Loucy (cell line): Measurements from ENCODE around the gene CCDC85B.

ENCODE experiments used
- H2AFZ ChIP-seq: fragments of 200-600 bp; sonication (generic); 2 replicates; pipeline ENCODE4 v1.6.0; 2016; ENCODE audit warnings: antibody characterized with exemption, mild to moderate bottlenecking, low read length, moderate library complexity
- H3F3A ChIP-seq: fragments of 200-600 bp; 2 replicates; pipeline ENCODE4 v1.6.0; 2016; ENCODE audit warnings: antibody characterized with exemption, low read depth, mild to moderate bottlenecking
- H3K27me3 ChIP-seq: fragments of 200-600 bp; sonication (generic); 2 replicates; pipeline ENCODE4 v1.6.1; 2014; ENCODE audit warnings: low read length, mild to moderate bottlenecking; ENCODE audit not compliant: insufficient read depth, poor library complexity, severe bottlenecking
- H3K36me3 ChIP-seq: fragments of 200-600 bp; sonication (generic); 2 replicates; pipeline ENCODE4 v1.6.1; 2016; ENCODE audit warnings: low read length; ENCODE audit not compliant: insufficient read depth
- H3K4me1 ChIP-seq: fragments of 200-600 bp; sonication (generic); 2 replicates; pipeline ENCODE4 v1.5.1; 2014; ENCODE audit warnings: low read length, mild to moderate bottlenecking; ENCODE audit not compliant: insufficient read depth, poor library complexity, severe bottlenecking
- H3K4me2 ChIP-seq: fragments of 200-600 bp; sonication (generic); 2 replicates; pipeline ENCODE4 v1.6.0; 2014; ENCODE audit warnings: antibody characterized with exemption, low read length, low read depth, mild to moderate bottlenecking; ENCODE audit not compliant: poor library complexity, severe bottlenecking
- H3K4me3 ChIP-seq: fragments of 200-600 bp; sonication (generic); 2 replicates; pipeline ENCODE4 v1.5.1; 2014; ENCODE audit warnings: low read length, mild to moderate bottlenecking, mixed read lengths; ENCODE audit not compliant: poor library complexity, severe bottlenecking
- H3K79me2 ChIP-seq: fragments of 200-600 bp; sonication (generic); 2 replicates; pipeline ENCODE4 v1.6.1; 2014; ENCODE audit warnings: low read length; ENCODE audit not compliant: insufficient read depth
- H3K9ac ChIP-seq: fragments of 200-600 bp; sonication (generic); 2 replicates; pipeline ENCODE4 v1.6.0; 2014; ENCODE audit warnings: mild to moderate bottlenecking, low read depth, low read length, moderate library complexity; ENCODE audit not compliant: poor library complexity, severe bottlenecking
- H3K9me2 ChIP-seq: fragments of 200-600 bp; sonication (generic); replicated peaks from 2 replicates; pipeline ENCODE4 v1.6.1; 2016; ENCODE audit warnings: low read depth, low read length, mixed read lengths
- H3K9me3 ChIP-seq: fragments of 200-600 bp; sonication (generic); 2 replicates; pipeline ENCODE4 v1.6.1; 2014; ENCODE audit warnings: mild to moderate bottlenecking, antibody characterized with exemption, low read length, low read depth; ENCODE audit not compliant: insufficient read depth
- H4K20me1 ChIP-seq: fragments of 200-600 bp; sonication (generic); 2 replicates; pipeline ENCODE4 v1.6.0; 2014; ENCODE audit warnings: antibody characterized with exemption, low read length, mild to moderate bottlenecking; ENCODE audit not compliant: insufficient read depth, poor library complexity, severe bottlenecking
- CTCF ChIP-seq: fragments of 200-600 bp; sonication (generic); conservative IDR thresholded peaks from 2 replicates; pipeline ENCODE4 v1.5.1; 2014; ENCODE audit warnings: mild to moderate bottlenecking, antibody characterized with exemption, low read length
- EZH2phosphoT487 ChIP-seq: fragments of 200-600 bp; IDR thresholded peaks from 2 replicates; pipeline ENCODE4 v1.6.1; 2018; ENCODE audit warnings: antibody characterized with exemption, mild to moderate bottlenecking, moderate library complexity, borderline replicate concordance

Gene CCDC85B

GRCh38 chr11:65849771-65850216, 40.7 kb upstream of the CCDC85B start:
- no peak overlapping the region for H2AFZ ChIP-seq
- TF ChIP-seq EZH2phosphoT487 (no peak), CTCF (no peak)
- no peak overlapping the region for H3K9ac ChIP-seq
- peaks cover 5% of the 10 kb centered on the region; the same call in 1 of the 2 replicates for H3K9me3 ChIP-seq
- peaks cover 42% of the 10 kb centered on the region; the same call in 1 of the 2 replicates for H3K36me3 ChIP-seq
- no peaks in the 10 kb centered on the region for H3K9me2 ChIP-seq
- peaks cover 6% of the 10 kb centered on the region for H3K4me1 ChIP-seq
- H3K4me2 ChIP-seq: no peak overlapping the region
- no peaks in the 10 kb centered on the region for H3F3A ChIP-seq
- H4K20me1 ChIP-seq: peaks cover 38% of the 10 kb centered on the region
- peaks cover 35% of the 10 kb centered on the region for H3K79me2 ChIP-seq
- H3K4me3 ChIP-seq: no peak overlapping the region
- H3K27me3 ChIP-seq: no peaks in the 10 kb centered on the region

GRCh38 chr11:65850217-65851082, 40.0 kb upstream of the CCDC85B start:
- Histone ChIP-seq H4K20me1 (peaks cover 45% of the 10 kb centered on the region), H3K4me2 (no peak overlapping the region), H3F3A (no peaks in the 10 kb centered on the region)

GRCh38 chr11:65851083-65851579, 39.3 kb upstream of the CCDC85B start:
- H3K27me3 ChIP-seq: no peaks in the 10 kb centered on the region
- H3K4me3 ChIP-seq: no peak overlapping the region
- no peaks in the 10 kb centered on the region for H3K9me2 ChIP-seq
- TF ChIP-seq CTCF (peak; percentile 64), EZH2phosphoT487 (no peak)
- H3K36me3 ChIP-seq: peaks cover 56% of the 10 kb centered on the region; the same call in 1 of the 2 replicates
- no peak overlapping the region for H3K9ac ChIP-seq
- H3K9me3 ChIP-seq: peaks cover 5% of the 10 kb centered on the region; the same call in 1 of the 2 replicates
- H3K79me2 ChIP-seq: peaks cover 48% of the 10 kb centered on the region
- no peaks in the 10 kb centered on the region for H3F3A ChIP-seq
- peaks cover 52% of the 10 kb centered on the region for H4K20me1 ChIP-seq
- no peak overlapping the region for H2AFZ ChIP-seq
- H3K4me1 ChIP-seq: peaks cover 16% of the 10 kb centered on the region
- H3K4me2 ChIP-seq: no peak overlapping the region

More at GRCh38 chr11:65850217-65851082, 40.0 kb upstream of the CCDC85B start:
- H3K27me3 ChIP-seq: no peaks in the 10 kb centered on the region
- peaks cover 49% of the 10 kb centered on the region; the same call in 1 of the 2 replicates for H3K36me3 ChIP-seq
- H3K9ac ChIP-seq: no peak overlapping the region
- no peak overlapping the region for H3K4me3 ChIP-seq
- no peaks in the 10 kb centered on the region for H3K9me2 ChIP-seq
- H3K9me3 ChIP-seq: peaks cover 5% of the 10 kb centered on the region; the same call in 1 of the 2 replicates
- no peak overlapping the region for H2AFZ ChIP-seq
- H3K4me1 ChIP-seq: peaks cover 10% of the 10 kb centered on the region
- TF ChIP-seq EZH2phosphoT487: no peak
- no peak for TF ChIP-seq CTCF
- peaks cover 41% of the 10 kb centered on the region for H3K79me2 ChIP-seq
